Epithelial cell of proximal tubule (primary cell): Measurements from ENCODE around the gene COL26A1. TPM values are rescaled to one million over a fixed set of nuclear protein-coding genes. Genes with fewer than 3 reads are reported as not detected.

Source experiments
- DNase-seq: peaks from one replicate; pipeline ENCODE4 v3.0.0-alpha.2; 2011; ENCODE audit warnings: low read depth
- H3K4me3 ChIP-seq: 2 replicates; pipeline ENCODE4 v1.5.1; 2011; ENCODE audit warnings: low read depth, mild to moderate bottlenecking, low read length
- CTCF ChIP-seq: conservative IDR thresholded peaks from 2 replicates; pipeline ENCODE4 v1.5.1; 2012; ENCODE audit warnings: low read depth, mild to moderate bottlenecking, low read length
- total RNA-seq: library from RNA; depleted of rRNA; stranded (reverse); fragments of >200 nt; gene quantifications from 2 replicates; pipeline ENCODE4 v1.2.3, GENCODE V29; 2015

Gene COL26A1
- total RNA-seq, 1 donor from 2014 or later = not detected

DNA sequence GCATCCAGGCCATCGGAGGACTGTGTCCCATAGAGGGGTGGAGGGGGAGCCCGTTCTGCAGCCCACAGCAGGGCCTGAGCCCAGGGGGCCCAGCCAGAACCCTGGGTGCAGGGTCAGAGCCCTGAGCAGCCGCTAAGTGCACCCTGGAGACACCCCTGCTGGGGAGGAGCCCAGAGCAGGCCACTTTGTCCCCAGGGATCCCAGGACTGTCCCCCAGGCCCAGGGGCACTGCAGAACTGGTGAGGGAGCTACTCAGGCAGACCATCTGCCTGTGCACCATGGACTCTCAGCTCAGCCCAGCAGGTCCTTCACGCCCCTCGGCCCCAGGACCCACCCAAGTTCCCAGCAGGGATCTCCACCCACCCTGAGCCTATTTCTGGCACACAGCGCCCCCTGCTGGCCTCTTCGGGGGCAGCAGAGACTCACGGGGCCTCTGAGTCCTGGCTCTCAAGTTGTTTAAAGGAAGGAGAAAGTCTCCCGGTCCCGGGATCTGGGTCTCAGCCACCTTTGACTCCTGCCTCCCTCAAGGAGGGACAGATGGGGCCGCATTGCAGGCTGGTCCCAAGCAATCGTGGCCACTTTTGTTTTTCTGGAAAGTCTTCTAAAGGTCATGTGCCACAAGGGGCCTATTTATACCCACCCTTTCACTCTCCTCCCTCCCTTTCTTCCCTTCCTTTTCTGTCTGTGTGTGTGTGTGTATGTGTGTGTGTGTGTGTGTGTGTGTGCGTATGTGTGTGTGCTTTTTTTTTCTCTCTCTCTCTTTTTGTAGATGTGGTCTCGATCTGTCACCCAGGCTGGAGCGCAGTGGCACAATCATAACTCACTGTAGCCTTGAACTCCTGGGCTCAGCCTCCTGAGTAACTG lies 176.2 kb downstream of the COL26A1 start:
- TF ChIP-seq CTCF = peak; percentile 90
- no peak overlapping the region for H3K4me3 ChIP-seq
- DNase-seq = no peak

DNA sequence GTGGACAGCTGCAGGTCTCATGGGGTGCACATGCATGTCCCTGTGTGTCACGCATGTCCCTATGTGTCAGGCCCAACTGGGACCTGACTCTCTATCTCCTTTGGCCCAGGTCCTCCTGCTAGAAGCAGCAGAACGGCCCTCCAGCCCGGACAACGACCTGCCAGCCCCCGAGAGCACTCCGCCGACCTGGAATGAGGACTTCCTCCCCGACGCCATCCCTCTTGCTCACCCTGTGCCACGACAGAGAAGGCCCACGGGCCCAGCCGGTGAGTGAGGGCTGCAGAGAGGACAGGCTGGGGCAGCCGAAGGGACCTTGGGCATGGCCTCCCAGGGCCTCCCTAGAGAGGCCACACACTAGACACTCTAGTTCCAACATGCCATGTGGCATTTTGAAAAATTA lies 177.1 kb downstream of the COL26A1 start:
- no peak for TF ChIP-seq CTCF
- no peak overlapping the region for H3K4me3 ChIP-seq
- no peak for DNase-seq

DNA sequence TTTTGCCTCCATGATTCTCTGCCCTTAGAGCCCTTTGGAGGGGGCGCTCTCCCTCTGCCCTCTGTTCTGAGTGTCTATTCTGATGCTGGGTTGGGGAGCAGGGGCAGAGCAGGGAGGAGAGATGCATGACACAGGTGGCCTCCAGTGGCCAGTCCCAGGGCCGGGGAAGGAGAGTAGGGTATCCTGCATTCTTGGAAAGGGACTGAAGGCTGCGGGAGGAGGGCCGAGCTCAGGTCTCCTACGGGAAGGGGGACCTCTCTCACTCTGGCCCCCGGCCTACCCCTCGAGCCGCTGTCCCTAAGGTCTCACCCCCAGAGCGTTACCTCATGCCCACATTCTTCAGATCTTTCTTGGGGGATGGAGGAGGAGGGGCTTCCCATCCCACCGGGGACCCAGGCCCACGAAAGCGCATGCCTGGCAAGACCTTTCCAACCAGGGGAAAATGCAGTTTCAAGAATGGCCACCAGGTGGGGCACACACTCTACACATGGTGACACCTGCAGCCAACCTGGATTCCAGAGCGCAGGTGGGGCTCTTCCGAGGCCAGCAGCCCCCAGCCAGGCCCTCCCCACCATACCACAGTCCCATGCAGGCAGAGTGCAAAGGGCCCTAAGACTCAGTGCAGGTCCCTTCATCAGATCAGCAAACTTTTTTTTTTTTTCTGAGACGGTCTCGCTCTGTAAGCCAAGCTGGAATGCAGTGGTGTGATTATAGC lies 180.0 kb downstream of the COL26A1 start:
- DNase-seq = no peak
- H3K4me3 ChIP-seq = no peak overlapping the region
- peak; percentile 88 for TF ChIP-seq CTCF

DNA sequence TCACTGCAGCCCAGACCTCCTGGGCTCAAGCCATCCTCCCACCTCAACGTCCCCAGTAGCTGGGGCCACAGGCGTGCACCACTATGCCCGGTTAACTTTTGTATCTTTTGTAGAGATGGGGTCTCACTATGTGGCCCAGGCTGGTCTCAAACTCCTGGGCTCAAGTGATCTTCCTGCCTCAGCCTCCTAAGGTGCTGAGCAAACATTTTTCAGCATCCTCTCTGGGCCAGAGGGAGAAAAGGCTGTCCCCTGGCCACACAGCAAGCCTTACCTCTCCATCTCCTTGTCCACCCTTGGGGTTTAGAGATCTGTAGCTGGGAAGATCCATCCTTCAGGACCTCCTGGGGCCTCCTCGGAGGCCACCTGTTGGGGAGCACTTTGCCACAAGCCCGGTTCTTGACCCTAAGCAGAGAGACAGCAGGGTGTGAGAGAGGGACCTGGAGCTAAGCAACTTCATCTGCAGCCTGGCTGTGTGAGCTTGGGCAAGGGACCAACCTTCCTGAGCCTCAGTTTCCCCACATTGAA lies 180.6 kb downstream of the COL26A1 start:
- no peak overlapping the region for H3K4me3 ChIP-seq
- no peak for DNase-seq
- TF ChIP-seq CTCF = no peak

GRCh38 chr7:101543846-101544245 lies 181.2 kb downstream of the COL26A1 start:
- no peak for TF ChIP-seq CTCF
- DNase-seq = no peak
- no peak overlapping the region for H3K4me3 ChIP-seq

- H3K4me3 ChIP-seq = no peak overlapping the region
- DNase-seq = no peak
- no peak for TF ChIP-seq CTCF
These were observed 182.9 kb downstream of the COL26A1 start for GRCh38 chr7:101545441-101546190.
